Measurements from ENCODE around the gene TCTN2. TPM values are rescaled to one million over a fixed set of nuclear protein-coding genes. Genes with fewer than 3 reads are reported as not detected.
A peak's percentile ranks its signal among the peaks of the same experiment; 100 is the strongest.

Gene TCTN2
- total and polyA plus RNA-seq, 2 experiments from 2014 or later, result 2.9 to 4.7 TPM

DNA sequence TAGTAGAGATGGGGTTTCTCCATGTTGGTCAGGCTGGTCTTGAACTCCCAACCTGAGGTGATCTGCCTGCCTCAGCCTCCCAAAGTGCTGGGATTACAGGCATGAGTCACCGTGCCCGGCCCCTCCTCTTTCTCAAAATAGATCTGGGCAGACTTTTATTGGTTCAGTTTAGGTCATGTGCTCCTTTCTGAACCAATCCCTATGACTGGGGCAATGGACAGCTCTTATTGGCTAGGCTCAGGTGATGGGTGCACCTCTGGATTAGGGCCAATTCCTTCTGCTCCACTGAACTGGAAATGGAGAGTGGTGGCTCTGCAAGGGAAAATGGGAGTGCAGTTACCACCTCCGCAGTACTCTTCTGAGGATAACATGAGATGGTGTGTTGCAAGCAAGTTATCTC, 35.0 kb downstream of the TCTN2 start:
- Histone ChIP-seq H3K9me3 (ENCODE audit: low read depth) (no peaks in the 10 kb centered on the region), H3K4me2 (no peak overlapping the region), H2AFZ (no peak overlapping the region), H4K20me1 (ENCODE audit: insufficient read depth, poor library complexity, severe bottlenecking) (no peaks in the 10 kb centered on the region), H3K36me3 (replicated peaks; ENCODE audit: insufficient read depth, low read depth) (no peaks in the 10 kb centered on the region), H3K4me1 (ENCODE audit: insufficient read depth) (no peaks in the 10 kb centered on the region), H3K9me2 (replicated peaks; ENCODE audit: insufficient read depth) (no peaks in the 10 kb centered on the region), H3K4me3 (no peak overlapping the region), H3K79me2 (no peaks in the 10 kb centered on the region), H3K27me3 (no peaks in the 10 kb centered on the region), H3K27ac (no peak overlapping the region)
- no peak for DNase-seq (ENCODE audit: low spot score)
- no peak for TF ChIP-seq EZH2phosphoT487 (IDR thresholded peaks at IDR 0.05; ENCODE audit: low read depth, severe bottlenecking, unreplicated experiment)
- TF ChIP-seq EZH2 (IDR thresholded peaks at IDR 0.05; ENCODE audit: borderline replicate concordance), result no peak
- TF ChIP-seq, protein P1, sequence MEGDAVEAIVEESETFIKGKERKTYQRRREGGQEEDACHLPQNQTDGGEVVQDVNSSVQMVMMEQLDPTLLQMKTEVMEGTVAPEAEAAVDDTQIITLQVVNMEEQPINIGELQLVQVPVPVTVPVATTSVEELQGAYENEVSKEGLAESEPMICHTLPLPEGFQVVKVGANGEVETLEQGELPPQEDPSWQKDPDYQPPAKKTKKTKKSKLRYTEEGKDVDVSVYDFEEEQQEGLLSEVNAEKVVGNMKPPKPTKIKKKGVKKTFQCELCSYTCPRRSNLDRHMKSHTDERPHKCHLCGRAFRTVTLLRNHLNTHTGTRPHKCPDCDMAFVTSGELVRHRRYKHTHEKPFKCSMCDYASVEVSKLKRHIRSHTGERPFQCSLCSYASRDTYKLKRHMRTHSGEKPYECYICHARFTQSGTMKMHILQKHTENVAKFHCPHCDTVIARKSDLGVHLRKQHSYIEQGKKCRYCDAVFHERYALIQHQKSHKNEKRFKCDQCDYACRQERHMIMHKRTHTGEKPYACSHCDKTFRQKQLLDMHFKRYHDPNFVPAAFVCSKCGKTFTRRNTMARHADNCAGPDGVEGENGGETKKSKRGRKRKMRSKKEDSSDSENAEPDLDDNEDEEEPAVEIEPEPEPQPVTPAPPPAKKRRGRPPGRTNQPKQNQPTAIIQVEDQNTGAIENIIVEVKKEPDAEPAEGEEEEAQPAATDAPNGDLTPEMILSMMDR (IDR thresholded peaks at IDR 0.05; ENCODE audit: poor library complexity), result no peak
- 91% methylated on average over 3 of the region's 3 CpGs for WGBS (ENCODE audit: low lambda C conversion rate, missing lambda C conversion rate)

DNA sequence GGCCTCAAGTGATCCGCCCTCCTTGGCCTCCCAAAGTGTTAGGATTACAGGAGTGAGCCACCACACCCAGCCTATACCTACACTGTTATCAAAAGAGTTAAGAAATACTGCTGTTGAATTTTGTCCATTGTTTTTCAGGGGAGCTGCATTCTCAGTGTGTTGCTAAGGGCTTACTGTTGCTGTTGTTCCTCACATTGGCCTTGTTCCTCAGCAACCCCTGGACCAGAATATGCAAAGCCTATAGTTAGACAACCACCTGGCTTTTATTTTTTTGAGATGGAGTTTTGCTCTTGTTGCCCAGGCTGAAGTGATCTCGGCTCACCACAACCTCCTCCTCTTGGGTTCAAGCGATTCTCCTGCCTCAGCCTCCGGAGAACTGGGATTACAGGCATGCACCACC, 36.6 kb downstream of the TCTN2 start:
- Histone ChIP-seq H2AFZ (no peak overlapping the region), H3K4me2 (no peak overlapping the region), H3K4me1 (ENCODE audit: insufficient read depth) (no peaks in the 10 kb centered on the region), H3K27ac (no peak overlapping the region), H4K20me1 (ENCODE audit: insufficient read depth, poor library complexity, severe bottlenecking) (no peaks in the 10 kb centered on the region), H3K36me3 (replicated peaks; ENCODE audit: insufficient read depth, low read depth) (no peaks in the 10 kb centered on the region), H3K9me3 (ENCODE audit: low read depth) (no peaks in the 10 kb centered on the region), H3K9me2 (replicated peaks; ENCODE audit: insufficient read depth) (no peaks in the 10 kb centered on the region), H3K27me3 (no peaks in the 10 kb centered on the region), H3K79me2 (peaks cover under 1% of the 10 kb centered on the region), H3K4me3 (no peak overlapping the region)
- no peak for DNase-seq (ENCODE audit: low spot score)
- TF ChIP-seq EZH2 (IDR thresholded peaks at IDR 0.05; ENCODE audit: borderline replicate concordance) (no peak), EZH2phosphoT487 (IDR thresholded peaks at IDR 0.05; ENCODE audit: low read depth, severe bottlenecking, unreplicated experiment) (no peak)
- TF ChIP-seq, protein P1 (IDR thresholded peaks at IDR 0.05; ENCODE audit: poor library complexity), result no peak
- 95% methylated on average over 4 of the region's 4 CpGs for WGBS (ENCODE audit: low lambda C conversion rate, missing lambda C conversion rate)

DNA sequence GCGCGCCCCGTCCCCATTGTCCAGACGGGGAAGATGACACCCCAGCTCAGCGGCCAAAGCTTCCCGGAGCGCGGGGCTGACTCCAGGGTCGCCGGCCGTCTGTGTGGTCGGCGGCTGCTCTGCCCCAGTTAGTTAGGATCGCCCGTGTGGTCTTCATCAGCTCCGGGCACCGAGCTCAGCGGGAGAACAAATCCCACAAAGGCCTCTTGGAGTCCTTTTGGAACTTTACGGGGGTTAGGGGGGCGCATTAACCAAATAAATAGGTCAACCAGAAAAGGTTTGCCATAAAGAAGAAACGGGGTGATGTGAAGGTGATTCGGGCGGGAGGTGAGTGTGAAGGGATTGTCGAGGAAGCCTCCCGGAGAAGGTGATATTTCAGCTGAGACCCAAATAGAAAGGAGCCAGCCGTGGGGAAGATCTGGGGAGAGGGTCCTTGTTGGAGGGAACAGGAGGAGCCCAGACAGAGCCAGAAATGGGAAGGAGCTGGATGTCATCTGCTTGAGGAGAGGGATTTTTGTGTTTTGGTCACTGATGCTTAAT, 41.9 kb downstream of the TCTN2 start:
- no peak for DNase-seq (ENCODE audit: low spot score)
- 4% methylated on average over 26 of the region's 26 CpGs for WGBS (ENCODE audit: low lambda C conversion rate, missing lambda C conversion rate)
- H3K9me3 ChIP-seq (ENCODE audit: low read depth), result no peaks in the 10 kb centered on the region
- H2AFZ ChIP-seq, result peak overlapping the region; percentile 73
- peak overlapping the region; percentile 56 for H3K27ac ChIP-seq
- peaks cover 39% of the 10 kb centered on the region for H3K79me2 ChIP-seq
- no peaks in the 10 kb centered on the region for H3K36me3 ChIP-seq (replicated peaks; ENCODE audit: insufficient read depth, low read depth)
- TF ChIP-seq, protein P1 (IDR thresholded peaks at IDR 0.05; ENCODE audit: poor library complexity), result no peak
- TF ChIP-seq EZH2phosphoT487 (IDR thresholded peaks at IDR 0.05; ENCODE audit: low read depth, severe bottlenecking, unreplicated experiment) (no peak), EZH2 (IDR thresholded peaks at IDR 0.05; ENCODE audit: borderline replicate concordance) (no peak)
- H3K4me2 ChIP-seq, result peak overlapping the region; percentile 92
- no peaks in the 10 kb centered on the region for H3K27me3 ChIP-seq
- peaks cover 9% of the 10 kb centered on the region for H3K4me1 ChIP-seq (ENCODE audit: insufficient read depth)
- no peaks in the 10 kb centered on the region for H4K20me1 ChIP-seq (ENCODE audit: insufficient read depth, poor library complexity, severe bottlenecking)
- no peaks in the 10 kb centered on the region for H3K9me2 ChIP-seq (replicated peaks; ENCODE audit: insufficient read depth)
- H3K4me3 ChIP-seq, result peak overlapping the region; percentile 74

All from hepatocyte (in vitro differentiated cells).